Measurements from ENCODE around the gene WDR31.

DNA sequence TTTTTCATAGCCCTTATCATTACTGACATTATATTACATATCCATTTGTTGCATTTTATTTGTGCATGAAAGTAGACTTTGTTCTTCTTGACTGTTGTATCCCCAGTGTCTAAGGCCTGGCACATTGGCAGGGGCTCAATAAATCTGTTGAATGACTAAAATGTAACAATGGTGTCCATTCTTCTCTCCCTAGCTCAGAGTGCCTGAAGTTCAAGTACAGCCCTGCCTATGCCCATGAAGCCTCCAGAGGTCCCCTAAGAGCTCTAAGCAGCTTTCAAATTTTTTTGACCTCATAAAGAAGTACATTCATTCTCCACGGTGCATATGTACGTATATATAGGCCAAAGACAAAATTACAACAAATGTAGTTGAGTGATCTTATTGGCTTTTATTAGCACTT is 5.1 kb upstream of the WDR31 start:
- TF ChIP-seq, protein P1, sequence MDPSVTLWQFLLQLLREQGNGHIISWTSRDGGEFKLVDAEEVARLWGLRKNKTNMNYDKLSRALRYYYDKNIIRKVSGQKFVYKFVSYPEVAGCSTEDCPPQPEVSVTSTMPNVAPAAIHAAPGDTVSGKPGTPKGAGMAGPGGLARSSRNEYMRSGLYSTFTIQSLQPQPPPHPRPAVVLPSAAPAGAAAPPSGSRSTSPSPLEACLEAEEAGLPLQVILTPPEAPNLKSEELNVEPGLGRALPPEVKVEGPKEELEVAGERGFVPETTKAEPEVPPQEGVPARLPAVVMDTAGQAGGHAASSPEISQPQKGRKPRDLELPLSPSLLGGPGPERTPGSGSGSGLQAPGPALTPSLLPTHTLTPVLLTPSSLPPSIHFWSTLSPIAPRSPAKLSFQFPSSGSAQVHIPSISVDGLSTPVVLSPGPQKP (IDR thresholded peaks at IDR 0.05; ENCODE audit: low read depth, low read length), result no peak
- TF ChIP-seq, protein P2, sequence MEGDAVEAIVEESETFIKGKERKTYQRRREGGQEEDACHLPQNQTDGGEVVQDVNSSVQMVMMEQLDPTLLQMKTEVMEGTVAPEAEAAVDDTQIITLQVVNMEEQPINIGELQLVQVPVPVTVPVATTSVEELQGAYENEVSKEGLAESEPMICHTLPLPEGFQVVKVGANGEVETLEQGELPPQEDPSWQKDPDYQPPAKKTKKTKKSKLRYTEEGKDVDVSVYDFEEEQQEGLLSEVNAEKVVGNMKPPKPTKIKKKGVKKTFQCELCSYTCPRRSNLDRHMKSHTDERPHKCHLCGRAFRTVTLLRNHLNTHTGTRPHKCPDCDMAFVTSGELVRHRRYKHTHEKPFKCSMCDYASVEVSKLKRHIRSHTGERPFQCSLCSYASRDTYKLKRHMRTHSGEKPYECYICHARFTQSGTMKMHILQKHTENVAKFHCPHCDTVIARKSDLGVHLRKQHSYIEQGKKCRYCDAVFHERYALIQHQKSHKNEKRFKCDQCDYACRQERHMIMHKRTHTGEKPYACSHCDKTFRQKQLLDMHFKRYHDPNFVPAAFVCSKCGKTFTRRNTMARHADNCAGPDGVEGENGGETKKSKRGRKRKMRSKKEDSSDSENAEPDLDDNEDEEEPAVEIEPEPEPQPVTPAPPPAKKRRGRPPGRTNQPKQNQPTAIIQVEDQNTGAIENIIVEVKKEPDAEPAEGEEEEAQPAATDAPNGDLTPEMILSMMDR (IDR thresholded peaks at IDR 0.05), result no peak

All from A549 (cell line).